ENCODE data around the gene LRRC56.

The LRRC56 gene

GRCh38 chr11:592918-593317, 55.6 kb downstream of the LRRC56 start:
- DNase-seq (ENCODE audit: low spot score): no peak

GRCh38 chr11:593347-593746, 56.0 kb downstream of the LRRC56 start:
- DNase-seq (ENCODE audit: low spot score): no peak

- no peak for DNase-seq (ENCODE audit: low spot score)
These were observed 58.1 kb downstream of the LRRC56 start for GRCh38 chr11:595400-595799.

GRCh38 chr11:596374-596773, 59.0 kb downstream of the LRRC56 start:
- DNase-seq (ENCODE audit: low spot score): no peak

GRCh38 chr11:597166-597725, 59.9 kb downstream of the LRRC56 start:
- DNase-seq (ENCODE audit: low spot score): no peak

- DNase-seq (ENCODE audit: low spot score): no peak
These were observed 60.8 kb downstream of the LRRC56 start for GRCh38 chr11:598005-598680.

- no peak for DNase-seq (ENCODE audit: low spot score)
These were observed 64.4 kb downstream of the LRRC56 start for GRCh38 chr11:601573-602245.

- no peak for DNase-seq (ENCODE audit: low spot score)
These were observed 65.8 kb downstream of the LRRC56 start for GRCh38 chr11:603154-603553.

Small RNA genes within 50 kb of the gene (small RNA-seq; reads per million reads assigned to genes)
- 3.9 to 61.7 reads per million in 2 experiments for gene MIR210
